OCI-LY3 (cell line): ENCODE results near the gene ARID3B.

ENCODE experiments used
- H2AFZ ChIP-seq: fragments of 200-600, 300-600 bp; shearing (Covaris generic); 2 replicates; pipeline ENCODE4 v1.6.0; 2014; ENCODE audit warnings: antibody characterized with exemption, low read depth, low read length
- H3K27ac ChIP-seq: fragments of 200-600, 300-600 bp; sonication (generic); 2 replicates; pipeline ENCODE4 v1.5.1; 2014; ENCODE audit warnings: mild to moderate bottlenecking, low read length, moderate library complexity, mixed read lengths
- H3K27me3 ChIP-seq: fragments of 200-600, 300-600 bp; sonication (generic); 2 replicates; pipeline ENCODE4 v1.6.1; 2014; ENCODE audit warnings: low read depth, low read length, mixed read lengths
- H3K36me3 ChIP-seq: fragments of 200-600, 300-600 bp; sonication (generic); replicated peaks from 2 replicates; pipeline ENCODE3; 2014; ENCODE audit warnings: low read depth, low read length, mixed read lengths
- H3K4me1 ChIP-seq: fragments of 300-600, 200-600 bp; sonication (generic); 2 replicates; pipeline ENCODE4 v1.6.1; 2014; ENCODE audit warnings: low read length, mixed read lengths
- H3K4me2 ChIP-seq: fragments of 200-600, 300-600 bp; sonication (generic); 2 replicates; pipeline ENCODE4 v1.6.1; 2014; ENCODE audit warnings: low read length, mixed read lengths
- H3K4me3 ChIP-seq: fragments of 300-600, 200-600 bp; sonication (generic); 2 replicates; pipeline ENCODE4 v1.5.1; 2014; ENCODE audit warnings: antibody characterized with exemption, mild to moderate bottlenecking, low read length, moderate library complexity
- H3K79me2 ChIP-seq: fragments of 300-600, 200-600 bp; shearing (Covaris generic); 2 replicates; pipeline ENCODE4 v1.6.1; 2014; ENCODE audit warnings: mild to moderate bottlenecking, low read length, mixed read lengths
- H3K9ac ChIP-seq: fragments of 300-600, 200-600 bp; shearing (Covaris generic); 2 replicates; pipeline ENCODE4 v1.6.0; 2014; ENCODE audit warnings: mild to moderate bottlenecking, low read length, moderate library complexity
- H3K9me3 ChIP-seq: fragments of 200-600, 300-600 bp; shearing (Covaris generic); 2 replicates; pipeline ENCODE4 v1.6.1; 2014; ENCODE audit warnings: low read length, mixed read lengths; ENCODE audit not compliant: insufficient read depth
- H4K20me1 ChIP-seq: fragments of 200-600, 300-600 bp; sonication (generic); 2 replicates; pipeline ENCODE4 v1.6.1; 2016; ENCODE audit warnings: low read length, mixed read lengths; ENCODE audit not compliant: insufficient read depth
- EZH2phosphoT487 ChIP-seq: fragments of 200-600 bp; shearing (Covaris generic); IDR thresholded peaks from 2 replicates; pipeline ENCODE4 v1.6.1; 2018; ENCODE audit warnings: antibody characterized with exemption, mixed run types, low read depth
- TF ChIP-seq, protein P1 (sequence below): fragments of 200-600, 300-600 bp; sonication (generic); IDR thresholded peaks from 2 replicates; pipeline ENCODE4 v1.5.1; 2014; ENCODE audit warnings: antibody characterized with exemption, low read length, low read depth

The ARID3B gene

DNA sequence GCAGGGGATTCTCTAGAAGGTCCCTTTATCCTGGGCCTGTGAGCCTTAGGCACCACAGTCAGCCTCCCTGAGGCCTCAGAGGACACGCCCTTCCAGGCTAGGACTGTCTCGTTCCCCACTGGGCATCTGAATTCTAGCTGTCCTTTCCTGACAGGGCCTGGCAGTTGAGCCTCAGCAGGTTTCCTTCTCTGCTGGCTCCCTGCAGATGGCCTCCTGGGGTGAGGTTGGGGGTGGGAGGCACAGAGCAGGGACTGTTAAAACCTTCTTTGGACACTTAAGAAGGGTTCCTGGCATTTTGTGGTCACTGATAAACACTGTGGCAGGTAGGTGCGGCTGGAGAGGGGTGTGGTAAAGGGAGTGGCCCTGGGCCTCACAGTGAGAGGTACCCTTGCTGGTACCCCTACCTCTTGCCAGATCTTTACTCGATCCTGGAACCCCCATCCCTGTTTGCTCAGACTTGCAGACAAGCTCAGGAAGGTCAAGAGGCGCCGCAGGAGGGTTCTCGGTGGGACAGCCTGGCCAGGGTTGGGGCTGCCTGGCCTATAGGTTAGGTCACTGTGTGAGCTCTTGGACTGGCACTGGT, 83.1 kb downstream of the ARID3B start:
- Histone ChIP-seq H3K4me3 (no peak overlapping the region), H3K9me3 (no peaks in the 10 kb centered on the region), H4K20me1 (peaks cover 32% of the 10 kb centered on the region), H3K9ac (no peak overlapping the region), H3K4me1 (peaks cover 33% of the 10 kb centered on the region), H3K27me3 (no peaks in the 10 kb centered on the region), H3K79me2 (peaks cover 60% of the 10 kb centered on the region), H3K4me2 (no peak overlapping the region), H2AFZ (no peak overlapping the region), H3K27ac (no peak overlapping the region), H3K36me3 (peaks cover 87% of the 10 kb centered on the region)
- TF ChIP-seq, protein P1, sequence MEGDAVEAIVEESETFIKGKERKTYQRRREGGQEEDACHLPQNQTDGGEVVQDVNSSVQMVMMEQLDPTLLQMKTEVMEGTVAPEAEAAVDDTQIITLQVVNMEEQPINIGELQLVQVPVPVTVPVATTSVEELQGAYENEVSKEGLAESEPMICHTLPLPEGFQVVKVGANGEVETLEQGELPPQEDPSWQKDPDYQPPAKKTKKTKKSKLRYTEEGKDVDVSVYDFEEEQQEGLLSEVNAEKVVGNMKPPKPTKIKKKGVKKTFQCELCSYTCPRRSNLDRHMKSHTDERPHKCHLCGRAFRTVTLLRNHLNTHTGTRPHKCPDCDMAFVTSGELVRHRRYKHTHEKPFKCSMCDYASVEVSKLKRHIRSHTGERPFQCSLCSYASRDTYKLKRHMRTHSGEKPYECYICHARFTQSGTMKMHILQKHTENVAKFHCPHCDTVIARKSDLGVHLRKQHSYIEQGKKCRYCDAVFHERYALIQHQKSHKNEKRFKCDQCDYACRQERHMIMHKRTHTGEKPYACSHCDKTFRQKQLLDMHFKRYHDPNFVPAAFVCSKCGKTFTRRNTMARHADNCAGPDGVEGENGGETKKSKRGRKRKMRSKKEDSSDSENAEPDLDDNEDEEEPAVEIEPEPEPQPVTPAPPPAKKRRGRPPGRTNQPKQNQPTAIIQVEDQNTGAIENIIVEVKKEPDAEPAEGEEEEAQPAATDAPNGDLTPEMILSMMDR = no peak
- TF ChIP-seq EZH2phosphoT487 = no peak

- peaks cover 85% of the 10 kb centered on the region for H3K36me3 ChIP-seq
- peaks cover 47% of the 10 kb centered on the region for H3K4me1 ChIP-seq
- TF ChIP-seq EZH2phosphoT487 = no peak
- TF ChIP-seq, protein P1 = no peak
- no peak overlapping the region for H3K4me2 ChIP-seq
- no peak overlapping the region for H3K4me3 ChIP-seq
- H3K9ac ChIP-seq = no peak overlapping the region
- peaks cover 48% of the 10 kb centered on the region for H3K79me2 ChIP-seq
- H3K9me3 ChIP-seq = no peaks in the 10 kb centered on the region
- peaks cover 25% of the 10 kb centered on the region for H4K20me1 ChIP-seq
- no peak overlapping the region for H2AFZ ChIP-seq
- peak overlapping the region; percentile 92 for H3K27ac ChIP-seq
- H3K27me3 ChIP-seq = no peaks in the 10 kb centered on the region
Measured at GRCh38 chr15:74625693-74626092, 84.7 kb downstream of the ARID3B start.

DNA sequence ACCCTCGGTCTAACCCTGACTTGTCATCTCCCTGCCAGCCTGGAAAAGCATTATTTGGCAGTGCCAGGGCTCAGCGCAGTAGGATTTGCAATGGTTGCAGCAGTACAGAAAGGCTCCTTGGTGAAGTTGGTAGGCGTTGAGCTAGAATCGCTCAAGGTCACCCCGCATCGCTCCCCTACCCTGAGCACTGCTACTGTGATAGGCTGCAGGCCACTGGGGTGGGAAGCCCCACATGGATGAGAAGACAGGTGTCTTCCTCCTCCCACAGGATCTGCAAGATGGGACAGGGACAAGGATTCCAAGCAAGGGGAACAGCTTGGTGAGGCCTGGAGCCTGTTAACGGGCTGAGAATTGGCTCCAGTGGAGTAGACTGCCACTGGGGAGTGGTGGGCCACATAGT, 85.3 kb downstream of the ARID3B start:
- Histone ChIP-seq H3K27me3 (no peaks in the 10 kb centered on the region), H3K4me2 (peak overlapping the region; percentile 56), H3K79me2 (peaks cover 42% of the 10 kb centered on the region), H3K9me3 (no peaks in the 10 kb centered on the region), H4K20me1 (peaks cover 26% of the 10 kb centered on the region), H3K9ac (peak overlapping the region; percentile 56), H3K4me1 (peaks cover 53% of the 10 kb centered on the region), H3K36me3 (peaks cover 87% of the 10 kb centered on the region), H2AFZ (no peak overlapping the region), H3K4me3 (no peak overlapping the region), H3K27ac (peak overlapping the region; percentile 92)
- TF ChIP-seq EZH2phosphoT487 = no peak
- TF ChIP-seq, protein P1 = no peak

GRCh38 chr15:74626752-74627692, 86.0 kb downstream of the ARID3B start:
- no peak overlapping the region for H2AFZ ChIP-seq
- no peak for TF ChIP-seq EZH2phosphoT487
- TF ChIP-seq, protein P1 = no peak
- H3K4me3 ChIP-seq = peak overlapping the region; percentile 40
- peaks cover 56% of the 10 kb centered on the region for H3K4me1 ChIP-seq
- peak overlapping the region; percentile 56 for H3K9ac ChIP-seq
- peaks cover 35% of the 10 kb centered on the region for H3K79me2 ChIP-seq
- H3K27ac ChIP-seq = peak overlapping the region; percentile 92
- no peaks in the 10 kb centered on the region for H3K27me3 ChIP-seq
- H3K36me3 ChIP-seq = peaks cover 82% of the 10 kb centered on the region
- H3K9me3 ChIP-seq = no peaks in the 10 kb centered on the region
- H3K4me2 ChIP-seq = peak overlapping the region; percentile 56
- H4K20me1 ChIP-seq = peaks cover 24% of the 10 kb centered on the region
